GM18951 (cell line): ENCODE data around the gene ITGAE.
A peak's percentile ranks its signal among the peaks of the same experiment; 100 is the strongest.
"Not testable (repeated sequence)": the region's sequence is repeated elsewhere in the genome, so short reads cannot be mapped to it uniquely, and the experiment has no call there.

Experiments used
- POLR2A ChIP-seq: IDR thresholded peaks from 4 replicates; pipeline ENCODE4 v1.6.1; 2011; ENCODE audit warnings: mild to moderate bottlenecking; ENCODE audit not compliant: insufficient read length, insufficient read depth; ENCODE audit errors: extremely low read depth
- in situ Hi-C: fragments of 300-500 bp; cut with MboI; formaldehyde crosslinking; loops from one replicate; pipeline ENCODE4 v1.12.0; 2022; ENCODE audit warnings: low sequenced_read_pairs, mixed read lengths, inconsistent platforms; ENCODE audit not compliant: unreplicated experiment

ITGAE gene

DNA sequence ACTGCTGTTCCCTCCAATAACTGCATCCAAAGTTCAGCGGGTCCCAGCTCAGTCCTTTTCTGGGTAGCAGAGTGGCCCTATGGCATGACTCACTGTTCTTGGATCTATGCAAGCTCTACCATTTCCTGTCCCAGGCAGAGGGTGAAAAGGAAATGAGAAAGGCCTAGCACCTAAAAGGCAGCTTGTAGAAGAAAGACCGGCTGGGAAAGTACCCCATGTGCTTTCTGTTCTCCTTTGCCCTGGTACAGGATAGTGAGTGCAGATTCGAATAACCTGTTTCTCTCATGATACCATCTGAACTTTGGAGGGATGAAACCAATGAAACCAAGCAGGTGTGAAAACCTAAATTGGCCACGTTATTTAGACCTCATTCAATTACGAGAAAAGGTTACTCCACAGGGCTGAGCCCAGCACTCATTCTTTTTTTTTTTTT lies 90.0 kb downstream of the ITGAE start:
- no peak for TF ChIP-seq POLR2A
- in situ Hi-C loops: no loop called here

DNA sequence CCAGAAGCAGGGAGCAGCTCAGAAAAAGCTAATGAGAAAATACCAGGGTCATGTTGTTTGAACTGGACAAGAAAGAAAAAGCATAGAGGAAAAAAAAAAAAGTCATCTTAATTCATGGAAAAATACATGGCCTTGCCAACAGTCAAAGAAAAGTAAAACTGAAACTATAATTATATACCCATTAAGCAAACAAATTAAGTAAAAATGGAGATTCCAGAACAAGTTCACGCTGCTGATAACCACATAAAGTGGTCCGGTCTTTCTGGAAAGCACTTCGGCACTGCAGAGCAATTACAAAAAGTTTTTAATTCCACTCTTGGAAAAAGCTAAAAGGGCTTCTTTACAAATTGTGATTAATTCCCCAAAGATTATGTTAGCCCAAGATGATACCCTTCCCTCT lies 92.6 kb downstream of the ITGAE start:
- in situ Hi-C loops: no loop called here
- TF ChIP-seq POLR2A: no peak

- in situ Hi-C loops: not testable (repeated sequence)
Observed at GRCh38 chr17:3705718-3705984, 95.3 kb downstream of the ITGAE start.

- in situ Hi-C loops: no loop called here
- no peak for TF ChIP-seq POLR2A
Observed at GRCh38 chr17:3704931-3705717, 95.9 kb downstream of the ITGAE start.

GRCh38 chr17:3702041-3702539 lies 98.9 kb downstream of the ITGAE start:
- in situ Hi-C loops: not testable (repeated sequence)

DNA sequence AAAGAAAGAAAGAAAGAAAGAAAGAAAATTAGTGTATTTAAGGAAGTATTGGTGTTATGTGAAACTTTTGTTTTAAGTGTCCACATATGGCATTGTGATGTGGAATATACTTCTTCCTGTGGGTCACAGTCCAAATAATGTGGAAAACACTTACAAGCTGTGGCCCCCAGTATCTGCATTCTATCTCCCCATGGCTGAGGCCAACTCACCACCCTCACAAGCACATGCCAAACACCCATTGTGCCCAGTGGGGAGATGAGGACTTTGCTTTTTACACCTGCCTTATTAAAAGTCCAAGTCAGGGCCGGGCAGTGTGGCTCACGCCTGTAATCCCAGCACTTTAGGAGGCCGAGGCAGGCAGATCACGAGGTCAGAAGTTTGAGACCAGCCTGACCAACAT lies 101.0 kb downstream of the ITGAE start:
- in situ Hi-C loops: no loop called here

GRCh38 chr17:3698139-3698538 lies 102.8 kb downstream of the ITGAE start:
- no peak for TF ChIP-seq POLR2A
- in situ Hi-C loops: no loop called here

More for the DNA sequence above, 101.0 kb downstream of the ITGAE start:
- TF ChIP-seq POLR2A: no peak

- in situ Hi-C loops: no loop called here
- no peak for TF ChIP-seq POLR2A
Observed at GRCh38 chr17:3697103-3697476, 103.9 kb downstream of the ITGAE start.

DNA sequence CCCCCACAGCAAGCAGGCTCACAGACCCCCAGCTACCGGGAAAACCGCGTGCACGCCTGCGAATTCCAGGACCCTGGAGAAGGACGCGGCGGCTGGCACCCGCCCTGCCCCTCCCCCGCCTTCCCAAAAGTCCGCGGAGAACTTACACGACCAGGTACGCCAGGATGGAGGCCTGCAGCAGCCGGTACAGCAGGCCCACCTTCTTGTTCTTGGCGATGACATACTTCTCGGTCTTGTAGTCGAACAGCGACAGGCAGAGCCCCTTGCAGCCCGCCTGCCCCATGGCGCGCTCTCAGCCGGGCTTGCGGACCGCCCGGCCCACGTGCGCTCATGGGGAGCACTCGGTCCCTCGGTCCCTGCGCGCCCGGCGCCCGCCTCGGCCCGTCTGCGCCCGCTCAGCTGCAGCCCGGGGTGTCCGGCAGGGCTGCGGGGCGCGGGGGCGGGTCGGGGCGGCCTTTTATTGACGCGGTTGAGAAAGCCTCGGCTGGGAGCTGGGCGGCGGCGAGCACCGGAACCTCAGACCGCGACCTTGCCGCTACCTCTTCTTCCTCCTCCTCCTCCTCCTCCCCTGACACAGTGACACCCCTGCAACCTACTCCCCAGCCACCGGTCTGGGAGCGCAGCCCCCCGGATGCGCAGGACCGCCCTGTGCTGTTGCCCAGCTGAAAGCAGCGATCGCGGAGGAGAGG lies 105.1 kb downstream of the ITGAE start, which contains the start of gene P2RX5:
Gene P2RX5 (minus strand): TSS at position 433 of the 689 bp plus-strand sequence. CDS start 150 bp downstream, at position 283.
- TF ChIP-seq POLR2A: peak; percentile 52
- in situ Hi-C loops: no loop called here

- TF ChIP-seq POLR2A: no peak
- in situ Hi-C loops: no loop called here
Observed at GRCh38 chr17:3695129-3695722, 105.8 kb downstream of the ITGAE start.

DNA sequence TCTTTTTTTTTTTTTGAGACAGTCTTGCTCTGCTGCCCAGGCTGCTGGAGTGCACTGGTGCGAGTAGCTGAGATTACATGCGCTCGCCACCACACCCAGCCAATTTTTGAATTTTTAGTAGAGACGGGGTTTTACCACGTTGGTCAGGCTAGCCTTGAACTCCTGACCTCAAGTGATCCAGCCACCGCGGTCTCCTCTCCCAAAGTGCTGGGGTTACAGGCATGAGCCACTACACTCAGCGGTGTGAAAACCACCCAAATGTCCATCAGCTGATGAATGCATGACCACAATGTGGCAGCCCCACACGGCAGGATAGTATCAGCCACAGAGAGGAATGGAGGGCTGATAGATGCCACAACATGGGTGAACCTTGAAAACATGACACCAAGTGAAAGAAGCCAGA lies 107.2 kb downstream of the ITGAE start:
- in situ Hi-C loops: no loop called here
- TF ChIP-seq POLR2A: no peak

- TF ChIP-seq POLR2A: no peak
Observed at GRCh38 chr17:3693141-3693540, 107.8 kb downstream of the ITGAE start.

DNA sequence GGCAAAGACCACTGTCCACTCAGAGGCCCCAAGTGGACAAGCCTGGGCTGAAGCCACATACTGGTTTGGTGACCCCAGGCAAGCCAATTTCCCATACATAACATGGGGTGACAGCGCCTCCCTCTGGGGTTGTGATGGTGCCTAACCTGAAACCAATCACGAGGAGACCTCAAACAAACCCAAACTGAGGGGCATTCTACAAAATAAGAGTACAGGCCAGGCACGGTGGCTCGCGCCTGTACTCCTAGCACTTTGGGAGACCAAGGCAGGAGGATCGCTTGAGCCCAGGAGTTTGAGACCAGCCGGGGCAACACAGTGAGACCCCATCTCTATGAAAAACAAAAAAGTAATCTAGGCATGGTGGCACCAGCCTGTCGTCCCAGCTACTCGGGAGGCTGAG lies 108.6 kb downstream of the ITGAE start:
- no peak for TF ChIP-seq POLR2A
- in situ Hi-C loops: no loop called here

More at GRCh38 chr17:3693141-3693540, 107.8 kb downstream of the ITGAE start:
- in situ Hi-C loops: no loop called here

GRCh38 chr17:3691617-3692067 lies 109.3 kb downstream of the ITGAE start:
- TF ChIP-seq POLR2A: no peak
- in situ Hi-C loops: no loop called here
